Measurements from ENCODE around the gene TSFM. TPM values are rescaled to one million over a fixed set of nuclear protein-coding genes. Genes with fewer than 3 reads are reported as not detected.

The TSFM gene
- total and polyA plus RNA-seq, 4 donors: 14.6 to 60.5 (median 38.2) TPM

GRCh38 chr12:57767305-57767698 lies 15.3 kb upstream of the TSFM start:
- TF ChIP-seq GABPA (IDR thresholded peaks at IDR 0.05 in 1 of 2, conservative IDR thresholded peaks at IDR 0.05 in 1 of 2) (no peak), REST (IDR thresholded peaks at IDR 0.05) (no peak), RXRA (IDR thresholded peaks at IDR 0.05) (no peak), FOXA2 (IDR thresholded peaks at IDR 0.05) (no peak), SP1 (IDR thresholded peaks at IDR 0.05) (no peak), TAF1 (conservative IDR thresholded peaks at IDR 0.05) (no peak), HNF4G (IDR thresholded peaks at IDR 0.05) (no peak), HNF4A (conservative IDR thresholded peaks at IDR 0.05) (no peak), ZBTB33 (IDR thresholded peaks at IDR 0.05) (no peak), FOXA1 (IDR thresholded peaks at IDR 0.05) (no peak), YY1 (IDR thresholded peaks at IDR 0.05) (no peak), ATF3 (IDR thresholded peaks at IDR 0.05) (no peak), EGR1 (IDR thresholded peaks at IDR 0.05; ENCODE audit: low read depth in 2 of 2) (no peak), RAD21 (IDR thresholded peaks at IDR 0.05) (no peak), JUND (IDR thresholded peaks at IDR 0.05) (no peak), NR2F2 (IDR thresholded peaks at IDR 0.05) (no peak)
- TF ChIP-seq, protein P1, sequence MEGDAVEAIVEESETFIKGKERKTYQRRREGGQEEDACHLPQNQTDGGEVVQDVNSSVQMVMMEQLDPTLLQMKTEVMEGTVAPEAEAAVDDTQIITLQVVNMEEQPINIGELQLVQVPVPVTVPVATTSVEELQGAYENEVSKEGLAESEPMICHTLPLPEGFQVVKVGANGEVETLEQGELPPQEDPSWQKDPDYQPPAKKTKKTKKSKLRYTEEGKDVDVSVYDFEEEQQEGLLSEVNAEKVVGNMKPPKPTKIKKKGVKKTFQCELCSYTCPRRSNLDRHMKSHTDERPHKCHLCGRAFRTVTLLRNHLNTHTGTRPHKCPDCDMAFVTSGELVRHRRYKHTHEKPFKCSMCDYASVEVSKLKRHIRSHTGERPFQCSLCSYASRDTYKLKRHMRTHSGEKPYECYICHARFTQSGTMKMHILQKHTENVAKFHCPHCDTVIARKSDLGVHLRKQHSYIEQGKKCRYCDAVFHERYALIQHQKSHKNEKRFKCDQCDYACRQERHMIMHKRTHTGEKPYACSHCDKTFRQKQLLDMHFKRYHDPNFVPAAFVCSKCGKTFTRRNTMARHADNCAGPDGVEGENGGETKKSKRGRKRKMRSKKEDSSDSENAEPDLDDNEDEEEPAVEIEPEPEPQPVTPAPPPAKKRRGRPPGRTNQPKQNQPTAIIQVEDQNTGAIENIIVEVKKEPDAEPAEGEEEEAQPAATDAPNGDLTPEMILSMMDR (IDR thresholded peaks at IDR 0.05; ENCODE audit: low read depth, low read length, missing input control): no peak
- TF ChIP-seq, protein P2, sequence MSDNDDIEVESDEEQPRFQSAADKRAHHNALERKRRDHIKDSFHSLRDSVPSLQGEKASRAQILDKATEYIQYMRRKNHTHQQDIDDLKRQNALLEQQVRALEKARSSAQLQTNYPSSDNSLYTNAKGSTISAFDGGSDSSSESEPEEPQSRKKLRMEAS (IDR thresholded peaks at IDR 0.05): no peak
- H3K27me3 ChIP-seq (ENCODE audit: control insufficient read depth in 4 of 4, insufficient read depth in 4 of 4, low read length in 3 of 4): peaks cover 0 to 14% (median 6%) of the 10 kb centered on the region in 4 donors
- H3K9ac ChIP-seq (ENCODE audit: low read depth in 1 of 2, low read length in 2 of 2): no peak overlapping the region
- no peak overlapping the region for H3K4me3 ChIP-seq (ENCODE audit: low read depth in 1 of 3, low read length in 3 of 3)
- peaks cover 8 to 19% (median 14%) of the 10 kb centered on the region in 4 donors for H3K36me3 ChIP-seq (ENCODE audit: control insufficient read depth in 4 of 4, insufficient read depth in 3 of 4, low read depth in 1 of 4, low read length in 3 of 4)
- no peak for DNase-seq (ENCODE audit: low spot score)
- H3K9me3 ChIP-seq (ENCODE audit: control insufficient read depth in 4 of 4, low read length in 3 of 4): no peaks in the 10 kb centered on the region
- H3K4me1 ChIP-seq (ENCODE audit: control insufficient read depth in 4 of 4, insufficient read depth in 4 of 4, low read length in 3 of 4): peaks cover 11 to 34% (median 28%) of the 10 kb centered on the region in 4 donors
- no peak overlapping the region for H3K27ac ChIP-seq (ENCODE audit: low read depth in 1 of 2, low read length in 2 of 2)

All from liver (tissue), 9 donors.